Left ventricle myocardium inferior (tissue), 1 donor: Measurements from ENCODE around the gene STX4. TPM values are rescaled to one million over a fixed set of nuclear protein-coding genes. Genes with fewer than 3 reads are reported as not detected.

Experiments
- DNase-seq: peaks from one replicate; pipeline ENCODE4 v3.0.0-alpha.2; 2020
- H3K27ac ChIP-seq: fragments of 200-600 bp; replicated peaks from 2 replicates; pipeline ENCODE4 v1.8.0; 2021
- H3K27me3 ChIP-seq: fragments of 200-600 bp; 2 replicates; pipeline ENCODE4 v1.8.0; 2021; ENCODE audit warnings: low read depth
- H3K36me3 ChIP-seq: fragments of 200-600 bp; 2 replicates; pipeline ENCODE4 v1.8.0; 2021
- H3K4me1 ChIP-seq: fragments of 200-600 bp; 2 replicates; pipeline ENCODE4 v1.8.0; 2021
- H3K4me3 ChIP-seq: fragments of 200-600 bp; 2 replicates; pipeline ENCODE4 v1.8.0; 2021; ENCODE audit warnings: mild to moderate bottlenecking, moderate library complexity
- H3K9me3 ChIP-seq: fragments of 200-600 bp; replicated peaks from 2 replicates; pipeline ENCODE4 v1.8.0; 2021
- intact Hi-C: fragments of 100-400 bp; cut with micrococcal nuclease; formaldehyde crosslinking; loops from one replicate; pipeline ENCODE4 v1.11.0; 2022
- total RNA-seq: library from RNA; stranded (reverse); fragmentation: NEBNext Ultra II Directional; extraction: Animal tissue kit (Norgen Biotek cat#: 25700); gene quantifications from one replicate; pipeline ENCODE4 v1.2.1, GENCODE V29; 2021
- TF ChIP-seq, protein P1 (sequence below): fragments of 200-600 bp; IDR thresholded peaks from 2 replicates; pipeline ENCODE4 v1.8.0; 2021; ENCODE audit warnings: antibody characterized with exemption, mild to moderate bottlenecking, borderline replicate concordance
- donor health status: DM: no; HTN: yes; CAD: no; lungs with severe emphysema.

Gene STX4
- total RNA-seq, 1 donor from 2014 or later = 43.1 TPM

DNA sequence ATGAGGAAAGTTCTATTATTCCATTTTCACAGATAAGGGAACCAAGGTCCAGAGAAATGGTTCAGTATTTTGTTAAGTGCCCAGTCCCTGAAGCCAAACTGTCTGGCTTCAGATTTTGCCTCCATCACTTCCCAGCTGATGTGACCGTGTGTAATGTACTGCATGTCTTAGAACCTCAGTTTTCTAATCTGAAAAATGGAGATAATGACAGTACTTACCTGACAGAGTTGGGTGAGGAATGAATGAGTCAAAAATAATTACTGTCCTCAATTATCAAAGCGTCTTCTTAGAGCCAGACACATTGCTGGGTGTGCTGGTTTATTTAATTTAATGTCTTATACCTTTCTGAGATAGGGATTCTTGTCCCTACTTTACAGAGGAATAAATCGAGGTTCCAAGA is 34.0 kb downstream of the STX4 start:
- DNase-seq = no peak
- TF ChIP-seq, protein P1, sequence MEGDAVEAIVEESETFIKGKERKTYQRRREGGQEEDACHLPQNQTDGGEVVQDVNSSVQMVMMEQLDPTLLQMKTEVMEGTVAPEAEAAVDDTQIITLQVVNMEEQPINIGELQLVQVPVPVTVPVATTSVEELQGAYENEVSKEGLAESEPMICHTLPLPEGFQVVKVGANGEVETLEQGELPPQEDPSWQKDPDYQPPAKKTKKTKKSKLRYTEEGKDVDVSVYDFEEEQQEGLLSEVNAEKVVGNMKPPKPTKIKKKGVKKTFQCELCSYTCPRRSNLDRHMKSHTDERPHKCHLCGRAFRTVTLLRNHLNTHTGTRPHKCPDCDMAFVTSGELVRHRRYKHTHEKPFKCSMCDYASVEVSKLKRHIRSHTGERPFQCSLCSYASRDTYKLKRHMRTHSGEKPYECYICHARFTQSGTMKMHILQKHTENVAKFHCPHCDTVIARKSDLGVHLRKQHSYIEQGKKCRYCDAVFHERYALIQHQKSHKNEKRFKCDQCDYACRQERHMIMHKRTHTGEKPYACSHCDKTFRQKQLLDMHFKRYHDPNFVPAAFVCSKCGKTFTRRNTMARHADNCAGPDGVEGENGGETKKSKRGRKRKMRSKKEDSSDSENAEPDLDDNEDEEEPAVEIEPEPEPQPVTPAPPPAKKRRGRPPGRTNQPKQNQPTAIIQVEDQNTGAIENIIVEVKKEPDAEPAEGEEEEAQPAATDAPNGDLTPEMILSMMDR = no peak
- intact Hi-C loops = no loop called here

DNA sequence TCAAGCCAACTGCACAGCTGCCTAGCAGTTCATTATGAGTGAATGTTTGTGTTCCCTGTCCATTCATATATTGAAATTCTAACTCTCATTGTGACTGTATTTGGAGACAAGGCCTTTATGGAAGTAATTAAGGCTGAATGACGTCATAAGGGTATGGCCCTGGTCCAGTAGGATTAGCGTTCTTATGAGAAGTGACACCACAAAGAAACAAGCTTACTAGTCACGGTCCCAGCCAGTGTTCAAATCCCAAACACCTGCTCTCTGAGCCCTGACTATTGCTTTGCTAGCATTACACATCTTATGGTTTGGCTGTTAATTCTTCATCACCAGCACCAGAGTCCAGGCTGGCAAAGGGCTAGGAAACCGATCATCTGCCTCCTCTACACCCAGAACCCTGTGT is 38.5 kb downstream of the STX4 start:
- TF ChIP-seq, protein P1 = no peak
- Histone ChIP-seq H3K27ac (peak overlapping the region; percentile 92), H3K9me3 (no peaks in the 10 kb centered on the region), H3K36me3 (peaks cover 8% of the 10 kb centered on the region), H3K27me3 (no peaks in the 10 kb centered on the region), H3K4me1 (peaks cover 43% of the 10 kb centered on the region), H3K4me3 (peak overlapping the region; percentile 93)
- no peak for DNase-seq
- intact Hi-C loops = loop anchor here (5.0 kb wide), 1 partner anchor 40 kb away; the partner anchor contains the start of gene STX4

More for the DNA sequence above, 34.0 kb downstream of the STX4 start:
- Histone ChIP-seq H3K4me3 (no peak overlapping the region), H3K27ac (no peak overlapping the region), H3K4me1 (peaks cover 32% of the 10 kb centered on the region), H3K27me3 (no peaks in the 10 kb centered on the region), H3K9me3 (no peaks in the 10 kb centered on the region), H3K36me3 (peaks cover 10% of the 10 kb centered on the region)

GRCh38 chr16:31072540-31073141 is 39.3 kb downstream of the STX4 start:
- TF ChIP-seq, protein P1 = no peak
- H3K27me3 ChIP-seq = no peaks in the 10 kb centered on the region
- H3K27ac ChIP-seq = peak overlapping the region; percentile 92
- peak overlapping the region; percentile 93 for H3K4me3 ChIP-seq
- H3K9me3 ChIP-seq = no peaks in the 10 kb centered on the region
- intact Hi-C loops = loop anchor here (5.0 kb wide), 1 partner anchor 40 kb away; the partner anchor contains the start of gene STX4
- no peak for DNase-seq
- H3K36me3 ChIP-seq = peaks cover 16% of the 10 kb centered on the region
- H3K4me1 ChIP-seq = peaks cover 43% of the 10 kb centered on the region

DNA sequence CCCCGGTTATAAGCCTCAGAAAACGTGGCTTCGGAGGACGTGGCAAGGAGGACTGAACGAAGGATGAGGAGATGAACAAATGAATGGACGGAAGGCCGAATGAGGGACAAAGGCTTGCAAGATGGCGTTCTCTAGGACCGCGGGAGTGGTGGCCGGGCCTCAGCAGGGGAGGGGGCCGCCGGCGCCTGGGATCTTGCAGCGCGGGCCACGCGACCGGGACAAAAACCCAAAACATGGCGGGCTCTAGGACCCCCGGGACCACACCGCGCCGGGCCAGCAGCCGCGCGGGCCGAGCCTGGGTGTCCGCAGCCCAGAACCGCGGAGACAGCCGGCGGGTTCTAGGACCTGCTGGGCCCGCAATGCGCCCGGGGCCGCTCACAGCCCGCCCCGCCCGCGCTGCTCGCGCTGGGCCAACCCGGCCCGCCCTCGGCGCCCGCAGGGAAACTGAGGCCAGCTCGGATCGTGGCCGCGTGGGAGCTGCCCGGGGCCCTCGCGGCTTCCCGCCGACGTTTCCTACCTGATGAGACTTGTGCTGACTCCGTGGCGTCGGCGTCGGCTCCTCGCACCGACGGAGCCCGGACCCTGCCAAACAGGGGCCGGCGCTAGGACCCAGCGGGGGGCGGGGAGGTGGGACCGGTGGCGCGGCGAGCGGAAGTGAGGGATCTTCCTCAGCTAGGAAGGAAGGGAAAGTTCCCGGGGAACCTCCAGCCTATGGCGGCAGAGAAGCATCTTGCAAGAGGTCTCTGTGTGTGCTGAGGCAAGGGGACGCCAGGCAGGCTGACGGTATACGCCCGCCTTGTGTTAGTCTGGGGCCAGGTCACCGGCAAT is 40.0 kb downstream of the STX4 start:
- peak; percentile 93 for DNase-seq
- intact Hi-C loops = loop anchor here (5.0 kb wide), 1 partner anchor 41 kb away; the partner anchor contains the start of gene STX4
- Histone ChIP-seq H3K4me1 (peaks cover 43% of the 10 kb centered on the region), H3K36me3 (peaks cover 23% of the 10 kb centered on the region), H3K27ac (peak overlapping the region; percentile 92), H3K27me3 (no peaks in the 10 kb centered on the region), H3K9me3 (no peaks in the 10 kb centered on the region), H3K4me3 (peak overlapping the region; percentile 93)
- TF ChIP-seq, protein P1 = no peak

DNA sequence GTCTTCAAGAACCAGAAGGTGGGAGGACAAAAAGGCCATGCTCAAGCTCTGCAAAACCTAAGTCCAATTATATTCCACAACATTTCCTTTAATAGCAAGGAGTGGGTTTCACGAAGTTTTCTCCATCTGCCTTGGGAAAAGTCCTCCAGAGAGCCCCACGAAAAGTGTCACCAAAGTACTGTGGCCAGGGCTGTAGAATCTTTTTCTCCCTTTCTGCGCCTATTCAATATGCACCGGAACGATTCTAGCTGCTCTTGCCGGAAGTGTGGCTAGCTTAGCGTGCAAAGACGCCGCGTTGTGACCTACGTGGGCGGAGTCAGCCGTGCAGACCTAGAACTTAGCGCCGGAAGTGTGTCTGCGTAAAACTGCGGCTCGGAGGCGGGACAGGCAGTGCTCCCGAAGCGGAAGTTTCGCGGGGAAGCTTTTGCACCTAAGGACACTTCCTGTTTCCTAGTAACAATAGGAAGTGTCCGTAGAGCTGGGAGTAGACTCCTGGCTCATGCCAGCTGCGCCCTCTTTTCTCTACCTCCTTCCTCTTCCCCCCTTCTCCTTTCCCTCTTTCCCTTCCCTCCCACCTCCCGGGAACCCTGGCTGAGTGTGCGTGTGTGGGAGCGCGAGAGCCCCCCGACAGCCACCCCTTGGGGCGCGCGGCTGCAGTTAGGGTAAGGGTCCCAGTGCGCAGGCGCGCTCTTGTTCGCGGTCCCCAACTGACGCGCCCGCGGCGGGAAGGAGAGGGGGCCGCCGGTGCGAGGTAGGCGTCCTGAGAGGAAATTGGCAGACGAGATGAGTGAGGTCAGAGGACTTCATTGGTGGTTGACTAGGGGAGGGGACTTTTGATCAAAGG is 40.8 kb downstream of the STX4 start, which contains the start of the genes ZNF646 and ZNF668:
Gene ZNF646 (plus strand): TSS at position 453 of the 844 bp plus-strand sequence. CDS start 1,903 bp downstream, outside the sequence.
Gene ZNF668 (minus strand): TSS at position 271 of the 844 bp plus-strand sequence. CDS start 9,781 bp downstream, outside the sequence.
- TF ChIP-seq, protein P1 = no peak
- intact Hi-C loops = loop anchor here (5.0 kb wide), 1 partner anchor 42 kb away; the partner anchor contains the start of gene STX4
- Histone ChIP-seq H3K4me1 (peaks cover 43% of the 10 kb centered on the region), H3K27ac (peak within 1 kb of the TSS; percentile 92), H3K4me3 (peak within 1 kb of the TSS; percentile 93), H3K36me3 (peaks cover 32% of the 10 kb centered on the region), H3K27me3 (no peaks in the 10 kb centered on the region), H3K9me3 (no peaks in the 10 kb centered on the region)
- DNase-seq = peak; percentile 98
